Progenitor cell of endocrine pancreas (in vitro differentiated cells): ENCODE results near the gene FBXW2. TPM values are rescaled to one million over a fixed set of nuclear protein-coding genes. Genes with fewer than 3 reads are reported as not detected.

Experiments
- DNase-seq: peaks from one replicate; pipeline ENCODE4 v3.0.0; 2021; ENCODE audit warnings: low spot score; ENCODE audit not compliant: unreplicated experiment
- H3K27ac Mint-ChIP-seq: 2 replicates; pipeline ENCODE4 v1.8.0; 2021; ENCODE audit warnings: mild to moderate bottlenecking, moderate library complexity, mixed read lengths
- H3K27me3 Mint-ChIP-seq: 2 replicates; pipeline ENCODE4 v1.8.0; 2021; ENCODE audit warnings: mixed read lengths
- H3K36me3 Mint-ChIP-seq: 2 replicates; pipeline ENCODE4 v1.8.0; 2022; ENCODE audit warnings: mixed read lengths; ENCODE audit not compliant: insufficient read depth
- H3K4me1 Mint-ChIP-seq: 2 replicates; pipeline ENCODE4 v1.8.0; 2021; ENCODE audit warnings: low read depth, mixed read lengths
- H3K4me3 Mint-ChIP-seq: 2 replicates; pipeline ENCODE4 v1.8.0; 2021; ENCODE audit warnings: low read depth, mild to moderate bottlenecking, moderate library complexity, mixed read lengths
- H3K9me3 Mint-ChIP-seq: 2 replicates; pipeline ENCODE4 v1.8.0; 2021; ENCODE audit warnings: low read depth, mixed read lengths
- total RNA-seq: library from RNA; stranded (reverse); gene quantifications from 2 replicates; pipeline ENCODE4 v1.2.1, GENCODE V29; 2021
- TF ChIP-seq, protein P1 (sequence below): fragments of 200-600 bp; sonication (generic); IDR thresholded peaks from one replicate; pipeline ENCODE4 v1.5.0; 2021; ENCODE audit warnings: antibody characterized with exemption, mild to moderate bottlenecking; ENCODE audit not compliant: unreplicated experiment

Gene FBXW2
- total RNA-seq, 1 donor from 2014 or later = 66.0 TPM

DNA sequence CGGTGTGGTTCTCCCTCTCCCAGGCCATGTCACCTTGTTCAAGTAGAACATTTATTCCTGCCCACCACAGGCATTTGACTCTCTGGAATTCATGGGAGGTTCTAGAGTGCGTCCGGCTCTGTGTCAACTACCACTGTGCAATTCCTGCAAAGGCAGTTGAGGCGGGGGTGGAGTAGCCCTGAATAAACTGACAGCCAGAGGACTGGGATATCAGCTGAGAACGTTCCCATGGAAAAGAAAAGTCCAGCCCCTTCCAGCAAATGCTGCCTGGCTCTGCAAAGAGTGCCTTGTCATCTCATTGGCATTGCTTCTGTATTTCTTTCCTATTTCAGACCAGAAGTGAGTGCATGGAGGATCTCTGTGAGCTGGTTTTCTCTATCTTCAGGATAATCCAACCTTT lies 60.0 kb downstream of the FBXW2 start:
- Mint-ChIP-seq H3K36me3 (no peaks in the 10 kb centered on the region), H3K4me1 (peaks cover 17% of the 10 kb centered on the region), H3K27me3 (no peaks in the 10 kb centered on the region), H3K4me3 (no peak overlapping the region), H3K27ac (no peak overlapping the region), H3K9me3 (no peaks in the 10 kb centered on the region)
- TF ChIP-seq, protein P1, sequence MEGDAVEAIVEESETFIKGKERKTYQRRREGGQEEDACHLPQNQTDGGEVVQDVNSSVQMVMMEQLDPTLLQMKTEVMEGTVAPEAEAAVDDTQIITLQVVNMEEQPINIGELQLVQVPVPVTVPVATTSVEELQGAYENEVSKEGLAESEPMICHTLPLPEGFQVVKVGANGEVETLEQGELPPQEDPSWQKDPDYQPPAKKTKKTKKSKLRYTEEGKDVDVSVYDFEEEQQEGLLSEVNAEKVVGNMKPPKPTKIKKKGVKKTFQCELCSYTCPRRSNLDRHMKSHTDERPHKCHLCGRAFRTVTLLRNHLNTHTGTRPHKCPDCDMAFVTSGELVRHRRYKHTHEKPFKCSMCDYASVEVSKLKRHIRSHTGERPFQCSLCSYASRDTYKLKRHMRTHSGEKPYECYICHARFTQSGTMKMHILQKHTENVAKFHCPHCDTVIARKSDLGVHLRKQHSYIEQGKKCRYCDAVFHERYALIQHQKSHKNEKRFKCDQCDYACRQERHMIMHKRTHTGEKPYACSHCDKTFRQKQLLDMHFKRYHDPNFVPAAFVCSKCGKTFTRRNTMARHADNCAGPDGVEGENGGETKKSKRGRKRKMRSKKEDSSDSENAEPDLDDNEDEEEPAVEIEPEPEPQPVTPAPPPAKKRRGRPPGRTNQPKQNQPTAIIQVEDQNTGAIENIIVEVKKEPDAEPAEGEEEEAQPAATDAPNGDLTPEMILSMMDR = no peak
- no peak for DNase-seq

DNA sequence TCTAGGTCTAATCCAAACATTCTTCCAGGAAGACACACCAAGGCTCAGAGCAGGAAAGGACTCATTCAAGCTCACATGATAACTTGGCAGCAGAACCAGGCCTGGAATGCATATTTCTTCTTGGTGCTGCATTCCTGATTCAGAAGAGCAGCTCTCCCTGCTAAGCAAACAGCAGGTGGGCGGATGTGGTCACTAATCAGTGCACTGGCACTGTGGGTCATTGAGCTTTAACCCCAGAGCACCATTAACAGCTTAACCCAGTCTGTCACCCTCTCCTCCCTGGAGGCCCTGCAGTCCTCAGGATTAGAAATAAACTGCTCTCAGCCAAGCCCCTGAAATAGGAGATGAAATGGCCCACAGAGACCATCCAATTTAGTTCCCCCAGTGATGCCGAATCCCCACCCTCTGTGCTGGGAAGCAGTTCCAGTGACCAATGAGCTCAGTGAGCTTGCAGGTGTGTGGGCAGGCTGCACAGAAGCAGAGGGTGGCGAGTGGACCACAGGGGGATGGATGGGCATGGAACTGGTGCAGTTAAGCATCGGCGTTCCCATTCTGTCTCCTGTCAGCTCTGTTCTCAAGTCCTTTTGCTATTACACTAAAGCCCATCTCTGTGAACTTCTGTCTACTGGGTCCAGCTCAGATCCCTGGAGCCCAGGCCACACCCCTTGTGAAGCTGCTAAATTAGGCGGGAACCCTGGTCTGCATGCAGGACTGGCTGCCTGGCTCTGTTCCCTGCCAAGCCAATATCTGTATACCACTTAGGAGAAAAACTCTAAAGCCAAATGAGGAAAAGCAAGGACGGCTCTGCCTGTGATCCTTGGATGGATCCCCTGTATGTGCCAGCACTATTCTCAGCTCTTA lies 62.3 kb downstream of the FBXW2 start:
- TF ChIP-seq, protein P1 = no peak
- no peaks in the 10 kb centered on the region for H3K36me3 Mint-ChIP-seq
- H3K27ac Mint-ChIP-seq = peak overlapping the region; percentile 41
- H3K27me3 Mint-ChIP-seq = peaks cover 9% of the 10 kb centered on the region
- no peak for DNase-seq
- peaks cover 17% of the 10 kb centered on the region for H3K4me1 Mint-ChIP-seq
- no peaks in the 10 kb centered on the region for H3K9me3 Mint-ChIP-seq
- no peak overlapping the region for H3K4me3 Mint-ChIP-seq

- Mint-ChIP-seq H3K4me3 (no peak overlapping the region), H3K36me3 (no peaks in the 10 kb centered on the region), H3K27ac (no peak overlapping the region), H3K4me1 (peaks cover 15% of the 10 kb centered on the region), H3K27me3 (peaks cover 9% of the 10 kb centered on the region), H3K9me3 (no peaks in the 10 kb centered on the region)
- no peak for DNase-seq
- TF ChIP-seq, protein P1 = no peak
Observed at GRCh38 chr9:120729791-120730241, 63.4 kb downstream of the FBXW2 start.

- H3K9me3 Mint-ChIP-seq = no peaks in the 10 kb centered on the region
- peaks cover 9% of the 10 kb centered on the region for H3K27me3 Mint-ChIP-seq
- no peak for DNase-seq
- TF ChIP-seq, protein P1 = no peak
- H3K36me3 Mint-ChIP-seq = no peaks in the 10 kb centered on the region
- peaks cover 10% of the 10 kb centered on the region for H3K4me1 Mint-ChIP-seq
- H3K27ac Mint-ChIP-seq = no peak overlapping the region
- H3K4me3 Mint-ChIP-seq = no peak overlapping the region
Observed at GRCh38 chr9:120726484-120726883, 66.7 kb downstream of the FBXW2 start.

GRCh38 chr9:120725907-120726306 lies 67.3 kb downstream of the FBXW2 start:
- Mint-ChIP-seq H3K9me3 (no peaks in the 10 kb centered on the region), H3K36me3 (no peaks in the 10 kb centered on the region), H3K4me3 (no peak overlapping the region), H3K27me3 (peaks cover 9% of the 10 kb centered on the region), H3K27ac (no peak overlapping the region), H3K4me1 (peaks cover 6% of the 10 kb centered on the region)
- no peak for DNase-seq
- TF ChIP-seq, protein P1 = no peak
